HG02840 (cell line): ENCODE measurements around the gene PGBD5.

Experiments used
- ATAC-seq: cut with Tn5 transposase; IDR thresholded peaks from one replicate; pipeline ENCODE4 v1.9.1; 2021; ENCODE audit warnings: mild to moderate bottlenecking, moderate library complexity, moderate number of reproducible peaks; ENCODE audit not compliant: unreplicated experiment, low FRiP score

The PGBD5 gene

GRCh38 chr1:230352537-230352936 lies 73.6 kb downstream of the PGBD5 start:
- ATAC-seq: no peak

- ATAC-seq: no peak
Measured at GRCh38 chr1:230351983-230352382, 74.1 kb downstream of the PGBD5 start.

DNA sequence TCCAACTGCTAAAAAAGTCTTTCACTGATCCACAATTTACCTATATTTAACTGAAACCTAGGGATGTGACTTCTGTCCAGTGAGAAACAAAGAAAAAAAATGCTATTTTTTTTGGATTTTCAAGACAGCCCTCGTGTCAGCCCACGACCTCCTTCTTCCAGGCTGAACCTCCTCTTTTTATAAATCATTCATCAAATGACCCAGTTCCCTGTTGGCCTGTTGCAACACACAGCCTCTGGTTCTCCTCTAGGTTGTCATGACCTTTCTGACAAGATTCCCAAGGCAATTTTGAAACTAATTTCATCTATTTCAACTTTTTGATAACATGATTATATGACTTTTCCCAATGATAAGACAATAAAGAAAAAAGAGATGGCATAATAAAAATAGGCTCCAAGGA lies 74.6 kb downstream of the PGBD5 start:
- no peak for ATAC-seq

DNA sequence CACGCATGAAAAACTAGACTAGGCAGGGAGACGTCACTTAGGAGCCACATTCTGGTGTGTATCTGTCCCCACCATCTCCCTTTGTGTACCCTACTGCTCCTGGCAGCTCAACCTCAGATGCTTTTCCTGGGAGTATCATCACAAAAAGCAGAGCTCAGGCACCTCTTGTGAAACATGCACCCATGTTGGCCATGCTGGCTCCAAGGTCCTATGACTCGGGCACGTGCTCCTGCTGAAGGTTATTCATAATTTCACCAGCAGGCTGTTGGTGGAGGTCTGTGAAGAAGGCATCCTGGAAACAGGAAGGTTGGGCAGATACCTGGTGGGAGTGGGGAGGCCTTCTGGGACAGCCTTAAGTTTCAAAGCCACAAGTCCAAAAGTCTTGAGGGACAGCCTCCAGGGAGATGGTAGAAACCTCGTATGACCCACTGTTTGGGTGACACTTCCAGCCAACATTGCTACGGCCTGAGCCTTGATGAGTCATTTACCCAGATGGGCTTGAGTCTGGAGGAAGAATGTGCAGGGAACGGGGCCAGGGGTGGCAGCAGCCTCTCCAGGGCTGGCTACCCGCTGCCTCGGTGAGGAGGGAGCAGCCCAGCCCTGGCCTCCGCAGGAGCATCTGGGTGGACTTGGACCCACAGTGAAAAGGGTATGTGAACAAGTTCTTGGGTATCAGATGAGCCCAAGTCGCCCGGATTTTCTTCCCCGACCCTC lies 75.8 kb downstream of the PGBD5 start:
- ATAC-seq: no peak

DNA sequence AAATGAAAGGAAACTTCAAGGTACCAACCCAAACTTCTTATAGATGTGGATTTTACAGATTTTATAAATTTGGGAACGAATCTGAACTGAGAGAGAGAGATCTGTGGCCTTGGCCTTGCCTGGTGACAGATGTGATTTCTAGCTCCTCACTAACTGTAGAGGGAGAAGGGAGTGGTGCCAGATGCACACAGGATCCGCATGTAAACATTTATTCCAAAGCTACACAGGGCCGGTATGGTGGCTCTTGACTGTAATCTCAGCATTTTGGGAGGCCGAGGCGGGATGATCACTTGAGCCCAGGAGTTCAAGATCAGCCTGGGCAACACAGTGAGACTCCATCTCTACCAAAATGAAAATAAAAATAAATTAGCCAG lies 77.1 kb downstream of the PGBD5 start:
- no peak for ATAC-seq

- no peak for ATAC-seq
Measured at GRCh38 chr1:230348386-230349019, 77.6 kb downstream of the PGBD5 start.

DNA sequence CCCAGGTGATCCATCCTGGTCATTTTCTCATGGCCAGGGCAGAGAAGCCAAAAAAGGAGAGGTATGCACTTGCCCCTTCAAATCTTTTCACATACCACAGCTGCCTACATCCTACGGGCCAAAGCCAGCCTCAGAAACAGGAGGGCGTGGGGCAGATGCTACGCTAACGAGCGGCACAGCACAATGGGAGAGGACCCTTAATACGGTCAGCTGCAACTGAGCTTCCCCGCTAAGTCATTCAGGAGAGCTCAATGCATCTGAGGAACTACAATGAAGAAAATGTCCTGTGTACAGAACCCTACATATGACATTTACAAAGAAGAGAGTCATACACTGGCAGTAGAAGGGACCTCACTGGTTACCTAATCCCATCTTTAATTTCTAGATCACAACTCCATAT lies 78.2 kb downstream of the PGBD5 start:
- ATAC-seq: no peak

GRCh38 chr1:230345139-230345885 lies 80.8 kb downstream of the PGBD5 start:
- ATAC-seq: no peak

GRCh38 chr1:230342699-230343098 lies 83.4 kb downstream of the PGBD5 start:
- ATAC-seq: no peak

- ATAC-seq: no peak
Measured at GRCh38 chr1:230342019-230342418, 84.1 kb downstream of the PGBD5 start.

GRCh38 chr1:230341162-230341546 lies 85.0 kb downstream of the PGBD5 start:
- no peak for ATAC-seq

GRCh38 chr1:230340526-230341161 lies 85.5 kb downstream of the PGBD5 start:
- ATAC-seq: no peak

DNA sequence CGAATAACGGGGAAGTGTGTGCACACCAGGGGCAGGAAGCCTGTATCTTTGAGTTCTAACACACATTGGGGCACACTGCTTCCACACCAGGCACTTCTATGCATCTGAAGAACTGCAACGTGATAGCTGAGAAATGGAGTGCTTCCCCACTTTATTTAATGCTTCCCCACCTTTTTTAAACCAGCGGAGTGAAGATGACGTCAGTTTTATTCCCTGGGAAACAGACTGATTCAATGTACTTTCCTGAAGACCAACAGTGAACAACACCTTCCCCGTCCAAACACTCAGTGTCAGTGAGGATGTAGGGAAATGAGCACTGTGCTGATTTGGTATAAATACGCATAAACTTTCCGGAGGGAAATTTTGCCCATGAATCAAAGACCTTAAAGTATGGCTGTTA lies 87.1 kb downstream of the PGBD5 start:
- ATAC-seq: no peak

GRCh38 chr1:230337266-230337665 lies 88.9 kb downstream of the PGBD5 start:
- ATAC-seq: no peak

GRCh38 chr1:230335861-230336522 lies 90.1 kb downstream of the PGBD5 start:
- ATAC-seq: no peak

DNA sequence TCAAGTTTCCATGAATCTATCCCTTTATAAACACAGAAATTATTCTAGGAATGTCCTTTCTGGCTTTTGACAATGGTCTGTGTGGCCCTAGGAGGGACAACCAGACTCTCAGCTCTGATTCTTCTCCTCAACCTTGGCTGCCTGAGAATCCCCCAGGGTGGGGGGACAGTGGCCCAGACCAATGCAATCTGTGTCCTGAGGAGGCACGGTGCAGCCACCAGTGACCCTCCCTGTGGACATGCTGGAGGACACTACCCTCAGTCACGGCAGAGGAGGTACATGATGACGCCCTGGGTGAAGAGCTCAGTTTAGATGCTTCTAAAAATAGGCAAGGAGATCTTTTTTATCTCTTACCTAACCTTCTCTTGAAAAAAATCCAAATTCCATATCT lies 91.7 kb downstream of the PGBD5 start:
- ATAC-seq: no peak

GRCh38 chr1:230333590-230334446 lies 92.3 kb downstream of the PGBD5 start:
- no peak for ATAC-seq

- no peak for ATAC-seq
Measured at GRCh38 chr1:230332575-230333066, 93.5 kb downstream of the PGBD5 start.

GRCh38 chr1:230332061-230332460 lies 94.1 kb downstream of the PGBD5 start:
- ATAC-seq: no peak

DNA sequence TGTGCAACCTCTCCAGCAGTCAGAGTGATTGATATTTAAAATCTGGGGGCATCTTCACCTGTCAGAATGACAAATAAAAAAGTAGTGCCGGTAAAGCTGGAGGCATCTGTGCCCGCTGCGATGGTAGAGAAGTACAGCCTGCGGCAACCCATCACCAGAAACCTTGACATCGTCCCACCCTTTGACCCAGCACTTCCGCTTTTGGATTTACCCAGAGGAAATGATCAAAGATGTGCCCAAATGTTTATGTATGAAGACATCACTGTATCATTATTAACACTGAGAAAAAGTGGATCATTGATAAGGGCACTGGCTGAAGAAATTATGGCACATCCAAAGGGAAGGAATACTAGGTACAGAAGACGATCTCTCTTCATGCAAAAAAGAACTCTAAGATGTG lies 96.0 kb downstream of the PGBD5 start:
- ATAC-seq: no peak
